ENCODE results near the gene UBR1. TPM values are rescaled to one million over a fixed set of nuclear protein-coding genes. Genes with fewer than 3 reads are reported as not detected.

Gene UBR1
- total and polyA plus RNA-seq, 12 donors: 3.8 to 46.2 (median 26.7) TPM

DNA sequence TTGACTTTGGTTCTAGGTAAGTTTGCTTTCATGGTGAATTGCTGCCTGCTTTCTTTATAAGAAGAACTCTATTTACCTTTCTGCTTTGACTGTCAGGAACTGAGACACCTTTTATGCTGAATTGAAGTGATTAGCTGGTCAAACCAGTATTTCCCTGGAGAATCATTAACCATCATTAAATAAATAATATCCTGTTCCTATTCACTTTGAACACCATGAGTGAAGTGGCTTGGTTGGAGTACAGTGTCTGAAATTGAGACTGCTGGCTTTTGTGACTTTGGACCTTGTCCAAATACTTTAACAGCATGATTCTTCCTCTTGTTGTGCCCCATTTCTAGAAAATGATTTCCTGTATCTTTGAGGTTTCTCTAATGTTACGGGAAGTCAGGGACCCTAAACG, 21.9 kb upstream of the UBR1 start:
- no peak overlapping the region for H3K27ac ChIP-seq
- TF ChIP-seq, protein P1, sequence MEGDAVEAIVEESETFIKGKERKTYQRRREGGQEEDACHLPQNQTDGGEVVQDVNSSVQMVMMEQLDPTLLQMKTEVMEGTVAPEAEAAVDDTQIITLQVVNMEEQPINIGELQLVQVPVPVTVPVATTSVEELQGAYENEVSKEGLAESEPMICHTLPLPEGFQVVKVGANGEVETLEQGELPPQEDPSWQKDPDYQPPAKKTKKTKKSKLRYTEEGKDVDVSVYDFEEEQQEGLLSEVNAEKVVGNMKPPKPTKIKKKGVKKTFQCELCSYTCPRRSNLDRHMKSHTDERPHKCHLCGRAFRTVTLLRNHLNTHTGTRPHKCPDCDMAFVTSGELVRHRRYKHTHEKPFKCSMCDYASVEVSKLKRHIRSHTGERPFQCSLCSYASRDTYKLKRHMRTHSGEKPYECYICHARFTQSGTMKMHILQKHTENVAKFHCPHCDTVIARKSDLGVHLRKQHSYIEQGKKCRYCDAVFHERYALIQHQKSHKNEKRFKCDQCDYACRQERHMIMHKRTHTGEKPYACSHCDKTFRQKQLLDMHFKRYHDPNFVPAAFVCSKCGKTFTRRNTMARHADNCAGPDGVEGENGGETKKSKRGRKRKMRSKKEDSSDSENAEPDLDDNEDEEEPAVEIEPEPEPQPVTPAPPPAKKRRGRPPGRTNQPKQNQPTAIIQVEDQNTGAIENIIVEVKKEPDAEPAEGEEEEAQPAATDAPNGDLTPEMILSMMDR (IDR thresholded peaks at IDR 0.05): no peak
- intact Hi-C loops (cut with DNase I): no loop called here
- peaks cover 0 to 15% (median 4%) of the 10 kb centered on the region in 9 donors for H3K4me1 ChIP-seq
- no peaks in the 10 kb centered on the region for H3K36me3 ChIP-seq
- H3K4me3 ChIP-seq: no peak overlapping the region
- H3K9me3 ChIP-seq: peaks cover 0 to 12% (median 0%) of the 10 kb centered on the region in 11 donors
- DNase-seq (no peak), ATAC-seq (no peak)
- WGBS, 2 donors: 76 to 80% methylated on average over 2 of the region's 2 CpGs
- no peaks in the 10 kb centered on the region for H3K27me3 ChIP-seq

DNA sequence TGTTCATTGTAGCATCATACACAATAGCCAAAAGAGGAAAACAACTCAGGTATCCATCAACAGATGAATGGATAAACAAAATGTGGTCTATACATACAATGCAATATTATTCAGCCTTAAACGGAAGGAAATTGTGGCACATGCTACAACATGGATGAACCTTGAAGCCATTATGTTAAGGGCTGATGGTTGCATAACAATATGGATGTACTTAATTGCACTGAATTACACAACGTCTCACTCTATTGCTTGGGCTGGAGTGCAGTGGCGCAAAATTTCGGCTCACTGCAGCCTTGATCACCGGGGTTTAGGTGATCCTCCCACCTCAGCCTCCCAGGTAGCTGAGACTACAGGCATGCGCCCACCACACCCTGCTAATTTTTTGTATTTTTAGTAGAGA, 20.5 kb upstream of the UBR1 start:
- no peaks in the 10 kb centered on the region for H3K36me3 ChIP-seq
- 86 to 93% methylated on average over 6 of the region's 6 CpGs for WGBS, 2 donors
- H3K9me3 ChIP-seq: peaks cover 0 to 12% (median 0%) of the 10 kb centered on the region in 11 donors
- DNase-seq (no peak), ATAC-seq (no peak)
- H3K4me3 ChIP-seq: no peak overlapping the region
- H3K27me3 ChIP-seq: no peaks in the 10 kb centered on the region
- no peak overlapping the region for H3K27ac ChIP-seq
- peaks cover 0 to 18% (median 3%) of the 10 kb centered on the region in 9 donors for H3K4me1 ChIP-seq
- TF ChIP-seq, protein P1 (IDR thresholded peaks at IDR 0.05): no peak
- intact Hi-C loops (cut with DNase I): no loop called here

DNA sequence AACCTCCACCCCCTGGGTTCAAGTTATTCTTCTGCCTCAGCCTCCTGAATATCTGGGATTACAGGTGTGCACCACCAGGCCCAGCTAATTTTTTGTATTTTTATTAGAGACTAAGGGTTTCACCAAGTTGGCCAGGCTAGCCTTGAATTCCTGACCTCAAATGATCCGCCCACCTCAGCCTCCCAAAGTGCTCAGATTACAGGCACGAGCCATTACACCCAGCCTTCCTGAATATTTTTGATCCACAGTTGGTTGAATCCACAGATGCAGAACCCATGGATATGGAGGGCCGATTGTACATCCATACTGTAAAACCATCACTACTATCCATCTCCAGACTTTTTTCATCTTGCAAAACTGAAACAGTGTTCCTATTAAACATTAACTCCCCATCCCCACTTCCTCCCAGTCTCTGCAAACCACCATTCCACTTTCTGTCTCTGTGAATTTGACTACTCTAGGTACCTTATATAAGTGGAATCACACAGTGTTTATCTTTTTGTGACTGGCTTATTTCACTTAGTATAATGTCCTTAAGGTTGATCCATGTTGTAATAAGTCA, 19.3 kb upstream of the UBR1 start:
- H3K4me3 ChIP-seq: no peak overlapping the region
- peaks cover 0 to 12% (median 0%) of the 10 kb centered on the region in 11 donors for H3K9me3 ChIP-seq
- no peak for ATAC-seq
- peaks cover 0 to 18% (median 3%) of the 10 kb centered on the region in 9 donors for H3K4me1 ChIP-seq
- no peaks in the 10 kb centered on the region for H3K27me3 ChIP-seq
- TF ChIP-seq, protein P1 (IDR thresholded peaks at IDR 0.05): no peak
- H3K36me3 ChIP-seq: no peaks in the 10 kb centered on the region
- 86 to 87% methylated on average over 3 of the region's 3 CpGs for WGBS, 2 donors
- no peak for DNase-seq
- intact Hi-C loops (cut with DNase I): no loop called here
- no peak overlapping the region for H3K27ac ChIP-seq

DNA sequence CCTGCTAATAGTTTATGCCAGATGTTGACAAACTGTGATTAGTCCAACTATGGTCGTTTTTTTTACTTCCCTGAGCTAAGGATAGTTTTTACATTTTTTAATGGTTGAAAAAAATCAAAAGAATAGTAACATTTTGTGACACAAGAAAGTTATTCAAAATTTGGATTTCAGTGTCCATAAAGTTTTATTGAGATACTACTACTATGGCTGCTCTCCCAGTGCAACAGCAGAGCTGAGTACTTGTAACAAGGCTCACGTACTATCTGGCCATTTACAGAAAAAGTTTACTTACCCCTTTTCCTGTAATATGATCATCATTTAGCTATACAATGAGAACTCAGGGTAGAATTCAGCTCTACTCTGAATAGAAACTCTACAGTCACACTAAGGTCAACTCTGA, 16.0 kb upstream of the UBR1 start:
- H3K9me3 ChIP-seq: no peaks in the 10 kb centered on the region
- intact Hi-C loops (cut with DNase I): no loop called here
- ATAC-seq (no peak), DNase-seq (no peak)
- no peaks in the 10 kb centered on the region for H3K27me3 ChIP-seq
- no peak overlapping the region for H3K4me3 ChIP-seq
- TF ChIP-seq, protein P1 (IDR thresholded peaks at IDR 0.05): no peak
- H3K27ac ChIP-seq: peak overlapping the region in 1 of 10 donors; percentile 80
- WGBS, 2 donors: 75 to 79% methylated on average over 2 of the region's 2 CpGs
- H3K36me3 ChIP-seq: no peaks in the 10 kb centered on the region
- peaks cover 0 to 9% (median 3%) of the 10 kb centered on the region in 9 donors for H3K4me1 ChIP-seq
